OCI-LY7 (cell line): ENCODE data around the gene GALNTL6. TPM values are rescaled to one million over a fixed set of nuclear protein-coding genes. Genes with fewer than 3 reads are reported as not detected.

ENCODE experiments used
- BruUV-seq: library from RNA; stranded (reverse); fragments of 400-500 nt; replicated peaks from 2 replicates; lab custom pipeline; 2021; lab: Mats Ljungman, UMichigan
- CTCF ChIA-PET: fragments of 300-600 bp; sonication (Branson Sonifier 250); formaldehyde crosslinking; loops from one replicate; lab custom pipeline; 2022; ENCODE audit warnings: antibody characterized with exemption; ENCODE audit not compliant: unreplicated experiment; lab: Charles Lee
- POLR2A ChIA-PET: fragments of 300-600 bp; sonication (Branson Sonifier 250); formaldehyde crosslinking; loops from one replicate; lab custom pipeline; 2022; ENCODE audit warnings: antibody characterized with exemption; lab: Charles Lee
- DNase-seq: peaks from one replicate; pipeline ENCODE4 v3.0.0-alpha.2; 2015; ENCODE audit warnings: low spot score
- H2AFZ ChIP-seq: fragments of 200-600 bp; sonication (generic), shearing (Covaris generic); 2 replicates; pipeline ENCODE4 v1.6.1; 2014; ENCODE audit warnings: mild to moderate bottlenecking, antibody characterized with exemption, low read length, moderate library complexity
- H3K27ac ChIP-seq: fragments of 200-600 bp; sonication (generic); 2 replicates; pipeline ENCODE4 v1.5.1; 2014; ENCODE audit warnings: mixed run types, low read depth, mild to moderate bottlenecking, moderate library complexity, low read length, inconsistent platforms; ENCODE audit not compliant: poor library complexity, severe bottlenecking
- H3K36me3 ChIP-seq: fragments of 200-600 bp; sonication (generic); 2 replicates; pipeline ENCODE4 v1.6.1; 2014; ENCODE audit warnings: mild to moderate bottlenecking, antibody characterized with exemption, low read length, moderate library complexity, mixed read lengths; ENCODE audit not compliant: insufficient read depth
- H3K4me1 ChIP-seq: fragments of 200-600 bp; sonication (generic); 2 replicates; pipeline ENCODE4 v1.5.1; 2014; ENCODE audit warnings: mild to moderate bottlenecking, low read length; ENCODE audit not compliant: insufficient read depth, poor library complexity, severe bottlenecking
- H3K4me2 ChIP-seq: fragments of 200-600 bp; sonication (generic); 2 replicates; pipeline ENCODE4 v1.6.1; 2014; ENCODE audit warnings: mild to moderate bottlenecking, low read length
- H3K4me3 ChIP-seq: fragments of 200-600 bp; sonication (generic); 2 replicates; pipeline ENCODE4 v1.5.1; 2014; ENCODE audit warnings: mild to moderate bottlenecking, low read depth, low read length; ENCODE audit not compliant: poor library complexity, severe bottlenecking
- H3K79me2 ChIP-seq: fragments of 200-600 bp; sonication (generic); 2 replicates; pipeline ENCODE4 v1.6.1; 2016; ENCODE audit warnings: low read depth, mild to moderate bottlenecking, low read length, moderate library complexity, mixed read lengths; ENCODE audit not compliant: insufficient read depth
- H3K9me2 ChIP-seq: fragments of 200-600 bp; sonication (generic); 2 replicates; pipeline ENCODE4 v1.6.1; 2016; ENCODE audit warnings: mild to moderate bottlenecking, low read length, mixed read lengths; ENCODE audit not compliant: insufficient read depth
- H3K9me3 ChIP-seq: fragments of 200-600 bp; sonication (generic); 2 replicates; pipeline ENCODE4 v1.6.1; 2014; ENCODE audit warnings: mild to moderate bottlenecking, mixed run types, low read length, mixed read lengths
- H4K20me1 ChIP-seq: fragments of 200-600 bp; sonication (generic); 2 replicates; pipeline ENCODE4 v1.6.1; 2014; ENCODE audit warnings: mild to moderate bottlenecking, antibody characterized with exemption, low read length, moderate library complexity, mixed read lengths; ENCODE audit not compliant: insufficient read depth
- CTCF ChIP-seq: fragments of 200-600 bp; sonication (generic); conservative IDR thresholded peaks from 2 replicates; pipeline ENCODE4 v1.5.1; 2014; ENCODE audit warnings: mild to moderate bottlenecking, antibody characterized with exemption, low read length, moderate library complexity, mixed read lengths
- EZH2phosphoT487 ChIP-seq: fragments of 200-600 bp; sonication (generic); IDR thresholded peaks from 2 replicates; pipeline ENCODE4 v1.6.1; 2018; ENCODE audit warnings: low read depth, borderline replicate concordance, mild to moderate bottlenecking, mixed run types, antibody characterized with exemption, low read length, moderate library complexity, mixed read lengths
- intact Hi-C: fragments of 100-400 bp; cut with micrococcal nuclease; formaldehyde crosslinking; loops from one replicate; pipeline ENCODE4 v1.10.0; 2022; ENCODE audit not compliant: unreplicated experiment
- total RNA-seq, 2 experiments: library from RNA; depleted of rRNA in 1 of 2; stranded (reverse); fragments of >200 nt in 1 of 2; shearing (Covaris generic) in 1 of 2; gene quantifications; 2 replicates each; pipeline ENCODE4 v1.2.3, GENCODE V29; 2014 to 2022

Gene GALNTL6
- total RNA-seq, 2 experiments from 2014 or later, result not detected

GRCh38 chr4:172356016-172356415, 542.8 kb downstream of the GALNTL6 start:
- Histone ChIP-seq H3K4me1 (no peaks in the 10 kb centered on the region), H3K9me2 (no peaks in the 10 kb centered on the region), H3K4me3 (no peak overlapping the region), H2AFZ (no peak overlapping the region), H3K9me3 (no peaks in the 10 kb centered on the region), H3K36me3 (no peaks in the 10 kb centered on the region), H3K4me2 (no peak overlapping the region), H3K79me2 (no peaks in the 10 kb centered on the region), H4K20me1 (no peaks in the 10 kb centered on the region), H3K27ac (no peak overlapping the region)
- ChIA-PET CTCF (no interaction called here), POLR2A (no interaction called here)
- BruUV-seq, result no TSS peak
- no peak for DNase-seq
- TF ChIP-seq CTCF, result no peak
- no peak for TF ChIP-seq EZH2phosphoT487
- intact Hi-C loops, result no loop called here

- Histone ChIP-seq H3K79me2 (no peaks in the 10 kb centered on the region), H2AFZ (no peak overlapping the region), H3K4me2 (no peak overlapping the region), H3K36me3 (no peaks in the 10 kb centered on the region), H3K27ac (no peak overlapping the region), H3K4me3 (no peak overlapping the region), H3K9me3 (no peaks in the 10 kb centered on the region), H4K20me1 (no peaks in the 10 kb centered on the region), H3K4me1 (no peaks in the 10 kb centered on the region), H3K9me2 (no peaks in the 10 kb centered on the region)
- BruUV-seq, result no TSS peak
- no peak for DNase-seq
- CTCF ChIA-PET, result no interaction called here
- TF ChIP-seq EZH2phosphoT487 (no peak), CTCF (no peak)
- intact Hi-C loops, result no loop called here
- POLR2A ChIA-PET, result interaction anchor here (0.6 to 0.7 kb wide), 2 partner anchors 19 to 24 kb away, joined by 3 to 5 read pairs; no protein-coding TSS in a partner anchor
Measured at GRCh38 chr4:172357006-172357540, 543.9 kb downstream of the GALNTL6 start.

- TF ChIP-seq EZH2phosphoT487 (no peak), CTCF (no peak)
- Histone ChIP-seq H3K36me3 (no peaks in the 10 kb centered on the region), H3K27ac (no peak overlapping the region), H3K9me3 (no peaks in the 10 kb centered on the region), H3K9me2 (no peaks in the 10 kb centered on the region), H4K20me1 (no peaks in the 10 kb centered on the region), H3K4me2 (no peak overlapping the region), H3K79me2 (no peaks in the 10 kb centered on the region), H2AFZ (no peak overlapping the region), H3K4me3 (no peak overlapping the region), H3K4me1 (no peaks in the 10 kb centered on the region)
- intact Hi-C loops, result no loop called here
- no TSS peak for BruUV-seq
- CTCF ChIA-PET, result no interaction called here
- DNase-seq, result no peak
- POLR2A ChIA-PET, result no interaction called here
Measured at GRCh38 chr4:172362569-172362968, 549.4 kb downstream of the GALNTL6 start.
